GM18526 (cell line): Measurements from ENCODE around the gene CPNE1.

ENCODE experiments used
- POLR2A ChIP-seq: IDR thresholded peaks from 3 replicates; pipeline ENCODE4 v1.6.1; 2011; ENCODE audit not compliant: insufficient read length; ENCODE audit errors: extremely low read depth

CPNE1 gene

DNA sequence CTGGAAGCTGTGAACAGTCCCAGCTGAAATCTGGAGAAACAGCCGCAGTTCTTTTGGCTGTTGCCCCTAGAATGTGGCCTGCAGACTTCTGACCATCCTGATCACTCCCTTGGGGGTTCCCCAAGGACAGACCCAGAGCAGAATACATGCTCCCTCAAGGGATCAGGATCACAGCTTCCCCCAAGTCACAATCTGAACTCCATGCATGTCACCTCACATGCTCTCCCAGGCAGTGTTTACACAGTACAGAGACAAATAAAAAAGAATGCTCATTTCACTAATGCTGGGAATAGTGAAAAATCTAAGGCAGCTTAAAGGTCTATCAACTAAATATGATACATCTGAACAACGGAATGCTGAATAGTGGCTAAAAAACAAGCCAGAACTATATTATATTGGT lies 28.6 kb downstream of the CPNE1 start:
- TF ChIP-seq POLR2A = no peak

DNA sequence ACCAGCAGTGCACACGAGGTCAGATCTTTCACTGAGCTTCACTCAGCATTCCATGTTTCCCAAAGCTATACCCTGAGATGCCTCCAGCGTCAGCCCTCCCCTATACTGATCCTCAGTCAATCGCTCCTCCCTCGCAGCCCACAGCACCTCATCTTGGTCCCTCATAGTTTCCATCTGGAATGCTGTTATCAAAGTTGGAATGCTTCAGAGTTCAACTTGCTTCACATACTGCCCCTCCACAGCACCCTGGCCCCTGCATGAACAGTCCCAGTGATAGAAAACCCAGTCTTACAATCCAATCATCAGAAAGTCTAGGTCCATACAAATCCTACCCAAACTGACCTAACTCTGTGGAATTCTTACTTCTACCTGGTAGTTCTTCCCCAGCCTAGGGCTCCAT lies 29.0 kb downstream of the CPNE1 start:
- no peak for TF ChIP-seq POLR2A

DNA sequence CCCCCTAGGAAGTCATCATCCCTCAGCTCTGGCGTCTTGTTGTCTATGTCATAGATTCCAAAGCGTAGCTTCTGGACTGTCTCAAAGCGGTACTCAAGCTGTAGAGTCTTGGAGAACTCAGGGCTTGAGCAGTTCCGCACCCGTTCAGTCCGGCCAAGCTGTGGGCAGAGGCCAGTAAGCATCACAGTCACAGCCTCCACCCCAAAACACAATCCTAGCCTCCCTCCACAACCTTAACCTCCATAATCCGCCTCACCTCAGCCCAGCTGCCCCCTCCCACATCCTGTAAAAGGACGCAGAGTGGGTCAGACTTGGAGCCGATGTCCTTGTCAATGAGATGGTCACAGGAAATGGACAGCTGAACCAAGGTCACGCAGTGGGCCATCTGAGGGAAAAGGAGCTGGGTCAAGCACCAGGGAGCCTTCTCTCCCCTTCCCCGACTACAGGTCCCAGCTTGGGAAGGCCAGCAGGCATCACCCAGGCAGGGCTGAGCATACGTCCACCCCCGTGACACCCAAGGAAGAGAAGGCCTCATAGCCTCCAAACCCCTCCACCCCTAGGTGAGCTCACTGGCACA lies 32.1 kb downstream of the CPNE1 start:
- TF ChIP-seq POLR2A = no peak

DNA sequence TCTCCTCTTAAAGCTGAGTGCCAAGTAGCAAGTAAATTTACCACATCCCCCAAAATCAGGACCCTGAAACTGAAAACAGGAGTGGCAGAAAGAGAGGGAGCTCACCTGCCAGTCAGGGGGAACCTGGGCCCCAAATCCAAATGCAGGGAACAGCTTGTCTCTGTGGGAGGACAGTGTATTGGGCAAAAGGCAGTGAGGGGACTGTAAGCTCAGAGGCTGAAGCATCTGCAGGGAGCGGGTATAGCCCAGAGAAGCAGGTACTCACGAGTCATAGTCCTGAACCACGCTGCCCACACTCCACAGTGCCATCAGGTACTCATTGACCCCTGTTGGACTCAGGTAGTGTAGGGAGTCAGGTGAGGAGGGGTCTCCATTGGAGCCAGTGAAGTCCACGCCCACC lies 34.1 kb downstream of the CPNE1 start:
- TF ChIP-seq POLR2A = no peak

DNA sequence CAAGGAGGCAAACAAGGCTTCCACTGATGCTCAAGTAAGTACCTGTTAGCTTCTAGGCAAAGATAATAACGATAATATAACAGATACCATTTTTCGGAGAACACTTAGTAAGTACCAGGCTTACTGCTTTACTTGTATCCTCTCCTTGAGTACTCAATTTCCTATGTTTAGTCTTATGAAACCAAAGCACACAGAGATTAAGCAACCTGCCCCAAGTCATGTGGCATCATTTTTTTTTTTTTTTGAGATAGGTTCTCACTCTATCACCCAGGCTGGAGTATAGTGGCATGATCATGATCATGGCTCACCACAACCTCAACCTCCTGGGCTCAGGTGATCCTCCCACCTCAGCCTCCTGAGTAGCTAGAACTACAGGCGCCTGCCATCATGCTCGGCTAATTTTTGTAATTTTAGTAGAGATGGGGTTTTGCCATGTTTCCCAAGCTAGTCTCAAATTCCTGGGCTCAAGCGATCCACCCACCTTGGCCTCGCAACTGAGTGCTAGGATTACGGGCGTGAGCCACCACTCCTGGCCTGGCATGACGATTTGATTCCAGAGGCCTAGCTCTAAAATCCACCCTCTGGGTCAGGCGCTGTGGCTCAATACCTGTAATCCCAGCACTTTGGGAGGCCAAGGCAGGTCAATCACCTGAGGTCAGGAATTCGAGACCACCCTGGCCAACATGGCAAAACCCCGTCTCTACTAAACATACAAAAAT lies 35.1 kb downstream of the CPNE1 start:
- no peak for TF ChIP-seq POLR2A

DNA sequence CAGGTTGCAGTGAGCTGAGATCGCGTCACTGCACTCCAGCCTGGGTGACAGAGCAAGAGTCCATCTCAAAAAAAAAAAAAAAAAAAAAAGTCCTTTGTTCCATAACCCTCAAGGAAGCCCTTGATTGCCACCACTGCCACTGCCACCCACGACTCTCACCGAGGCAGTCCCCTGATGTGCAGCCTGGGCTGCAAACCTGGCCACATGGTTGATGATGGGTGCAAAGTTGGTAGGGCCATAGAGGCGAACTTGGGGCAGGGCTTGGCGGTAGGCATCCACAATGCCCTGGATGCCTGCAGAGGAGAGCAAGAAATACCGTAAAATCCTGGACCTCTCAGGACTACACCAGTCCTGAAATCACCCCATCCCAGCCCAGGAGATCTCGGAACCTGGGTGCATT lies 37.6 kb downstream of the CPNE1 start:
- TF ChIP-seq POLR2A = no peak

DNA sequence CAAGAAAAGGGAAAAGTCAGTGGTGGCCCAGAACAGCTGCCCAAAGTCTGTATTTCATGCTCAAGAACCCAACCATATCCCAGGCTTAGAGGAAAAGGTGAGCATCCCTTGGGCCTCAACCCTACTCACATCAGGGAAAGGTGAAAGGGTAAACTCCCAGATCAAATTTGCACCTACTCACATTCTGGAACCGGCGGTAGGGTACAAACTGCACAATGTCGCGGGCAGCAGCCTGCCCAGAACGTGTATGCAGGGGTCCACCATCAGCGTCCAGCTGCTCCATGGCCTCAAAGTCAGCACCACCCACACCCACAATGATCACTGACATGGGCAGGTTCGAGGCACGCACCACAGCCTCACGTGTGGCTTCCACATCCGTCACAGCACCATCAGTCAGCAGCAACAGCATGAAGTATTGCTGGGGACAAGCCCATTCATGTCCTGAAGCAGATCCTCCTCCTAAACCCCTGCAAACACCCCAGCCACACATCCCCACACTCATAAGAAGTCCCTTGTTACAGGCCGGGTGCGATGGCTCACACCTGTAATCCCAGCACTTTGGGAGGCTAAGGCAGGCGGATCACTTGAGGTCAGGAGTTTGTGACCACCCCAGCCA lies 38.2 kb downstream of the CPNE1 start:
- no peak for TF ChIP-seq POLR2A

DNA sequence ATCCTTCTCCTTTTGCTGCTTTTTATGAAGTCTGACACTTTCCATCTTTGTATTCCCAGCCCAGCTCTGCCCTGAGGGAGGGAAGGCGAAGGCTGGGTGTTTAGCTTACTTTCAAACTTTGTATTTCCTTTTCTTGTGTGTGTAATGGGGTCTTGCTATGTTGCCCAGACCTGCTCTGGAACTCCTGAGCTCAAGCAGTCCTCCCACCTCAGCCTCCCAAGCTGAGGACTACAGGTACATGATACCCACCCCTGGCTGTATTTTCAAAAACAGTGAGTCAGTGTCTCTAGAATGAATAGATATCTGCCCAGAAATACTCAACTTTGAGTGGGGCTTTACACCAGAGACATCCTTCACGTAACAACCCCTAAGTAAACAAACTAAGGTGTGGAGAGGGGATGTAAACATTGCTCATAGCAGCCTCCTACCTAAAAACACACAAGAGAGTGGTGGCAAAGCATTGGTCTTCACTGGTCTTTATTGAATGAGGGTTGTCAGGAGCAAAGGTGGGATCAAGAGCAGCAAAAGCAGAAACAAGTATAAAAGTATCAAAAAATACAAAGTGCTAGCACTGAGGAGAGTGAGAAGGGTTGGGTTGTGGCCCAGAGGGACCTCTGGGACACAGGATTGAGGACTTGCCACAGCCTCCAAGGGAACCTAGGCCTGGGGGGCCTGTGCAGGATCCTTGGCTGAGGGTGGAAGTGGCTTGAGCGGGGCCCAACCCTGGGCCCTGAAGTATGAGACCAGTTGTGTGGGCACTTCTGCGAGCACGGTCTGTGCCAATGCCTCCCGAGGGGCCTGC lies 38.9 kb downstream of the CPNE1 start:
- no peak for TF ChIP-seq POLR2A

DNA sequence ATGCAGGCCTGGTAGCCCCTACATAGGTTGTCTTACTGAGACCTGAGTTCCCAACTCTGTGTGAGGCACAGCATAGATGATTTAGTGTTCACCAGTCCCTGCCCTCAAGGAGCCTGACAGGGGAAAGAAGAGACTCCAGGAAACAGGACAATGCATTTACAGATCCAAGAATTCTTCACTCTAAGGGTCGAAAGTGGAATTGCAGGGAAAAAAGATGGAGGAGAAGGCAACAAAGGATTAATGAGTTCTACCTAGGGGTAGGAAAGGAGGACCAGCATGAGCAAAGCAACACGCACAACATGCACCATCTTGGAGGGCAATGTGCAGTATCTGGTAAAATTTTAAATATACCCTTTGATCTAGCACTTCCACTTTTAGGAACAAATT lies 43.1 kb downstream of the CPNE1 start:
- TF ChIP-seq POLR2A = no peak

DNA sequence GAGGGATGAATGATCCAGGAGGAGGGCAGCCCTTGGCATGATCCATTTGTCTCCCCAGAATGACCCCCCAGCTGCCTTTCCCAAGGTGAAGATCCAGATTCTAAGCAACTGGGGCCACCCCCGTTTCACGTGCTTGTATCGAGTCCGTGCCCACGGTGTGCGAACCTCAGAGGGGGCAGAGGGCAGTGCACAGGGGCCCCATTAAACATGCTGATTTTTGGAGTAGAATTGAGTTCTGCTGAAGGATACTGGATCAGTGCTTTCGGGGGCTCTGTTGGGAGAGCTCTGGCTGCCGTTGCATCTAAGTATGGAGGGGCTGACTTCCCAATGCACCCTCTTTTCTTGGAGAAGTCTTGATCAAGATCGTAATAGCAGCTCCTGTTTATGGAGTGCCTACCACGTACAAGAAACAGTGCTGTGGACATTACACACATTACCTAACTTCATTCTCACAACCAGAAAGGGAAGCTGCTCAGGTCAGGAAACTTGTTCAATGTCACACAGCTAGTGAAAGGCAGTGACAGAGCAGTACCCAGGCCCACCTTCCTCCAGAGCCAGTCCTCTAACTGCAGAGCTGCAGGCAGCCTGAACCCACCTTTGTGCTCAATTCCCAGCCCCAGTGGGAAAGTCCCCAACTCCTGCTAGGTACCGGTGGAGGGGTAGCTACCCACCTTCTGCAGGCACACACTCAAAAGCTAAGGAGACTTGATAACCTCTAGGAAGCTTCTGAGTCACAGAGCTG lies 43.7 kb downstream of the CPNE1 start:
- no peak for TF ChIP-seq POLR2A

DNA sequence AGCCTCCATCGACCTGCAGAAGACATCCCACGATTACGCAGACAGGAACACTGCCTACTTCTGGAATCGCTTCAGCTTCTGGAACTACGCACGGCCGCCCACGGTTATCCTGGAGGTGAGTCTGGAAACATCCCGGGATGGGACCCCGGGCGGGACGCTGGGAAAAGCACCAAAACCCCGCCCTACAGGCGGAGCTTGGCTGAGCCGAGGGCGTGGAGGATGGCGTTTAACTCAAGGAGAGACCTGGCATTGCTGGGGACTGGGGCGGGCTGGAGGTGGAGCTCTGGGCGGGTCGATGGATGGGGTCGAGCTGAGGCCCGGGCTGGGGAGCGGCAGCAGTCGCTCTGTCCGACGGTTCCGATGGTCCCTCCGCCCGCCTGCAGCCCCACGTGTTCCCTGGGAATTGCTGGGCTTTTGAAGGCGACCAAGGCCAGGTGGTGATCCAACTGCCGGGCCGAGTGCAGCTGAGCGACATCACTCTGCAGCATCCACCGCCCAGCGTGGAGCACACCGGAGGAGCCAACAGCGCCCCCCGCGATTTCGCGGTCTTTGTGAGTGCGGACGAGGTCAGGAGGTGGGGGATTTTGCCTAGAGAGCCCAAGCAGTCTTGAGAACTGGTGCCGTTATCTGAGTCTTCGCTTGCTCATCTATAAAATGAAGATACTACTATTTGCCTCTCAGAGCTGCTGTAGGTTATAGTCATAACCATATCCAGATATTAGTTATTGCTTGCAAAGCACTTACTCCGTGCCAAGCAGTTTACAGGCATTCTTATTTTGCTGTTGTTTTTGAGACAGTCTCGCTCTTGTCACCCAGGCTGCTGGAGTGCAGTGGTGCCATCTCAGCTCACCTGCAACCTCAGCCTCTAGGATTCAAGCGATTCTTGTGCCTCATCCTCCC lies 45.3 kb downstream of the CPNE1 start:
- no peak for TF ChIP-seq POLR2A

DNA sequence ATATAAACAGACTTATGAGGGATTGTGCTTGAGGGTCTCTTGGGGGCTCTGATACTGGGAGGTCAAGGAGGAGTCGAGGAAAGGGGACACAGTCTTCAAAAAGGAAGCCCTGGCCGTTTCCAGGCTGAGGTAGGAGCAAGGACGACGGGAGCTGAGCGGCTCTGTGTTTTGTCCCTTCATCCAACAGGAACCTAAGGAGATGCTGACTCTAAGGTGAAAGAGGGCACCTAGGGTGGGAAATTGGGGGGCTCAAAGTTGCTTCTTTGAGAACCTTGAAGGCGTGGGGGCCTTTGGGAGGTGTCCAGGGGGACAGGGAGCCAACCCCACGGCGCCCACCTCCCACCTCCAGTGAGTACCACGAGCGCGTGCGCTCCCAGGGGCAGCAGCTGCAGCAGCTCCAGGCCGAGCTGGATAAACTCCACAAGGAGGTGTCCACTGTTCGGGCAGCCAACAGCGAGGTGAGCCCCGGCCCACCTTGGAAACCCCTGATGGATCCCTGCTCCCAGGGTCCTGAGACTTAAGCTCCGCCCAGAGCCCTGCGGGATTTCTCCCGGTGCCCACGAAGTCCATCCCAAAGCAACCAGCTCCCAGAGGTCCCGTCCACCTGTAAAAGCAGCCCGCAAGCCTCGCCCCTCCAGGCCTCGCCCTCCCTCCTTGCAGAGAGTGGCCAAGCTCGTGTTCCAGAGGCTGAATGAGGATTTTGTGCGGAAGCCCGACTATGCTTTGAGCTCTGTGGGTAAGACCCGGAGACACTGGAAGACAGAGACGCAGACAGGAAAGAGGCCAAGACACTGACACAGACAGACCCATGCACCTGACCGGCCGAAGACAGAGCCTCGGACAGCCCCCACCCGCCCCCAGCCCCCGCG lies 46.2 kb downstream of the CPNE1 start:
- no peak for TF ChIP-seq POLR2A

DNA sequence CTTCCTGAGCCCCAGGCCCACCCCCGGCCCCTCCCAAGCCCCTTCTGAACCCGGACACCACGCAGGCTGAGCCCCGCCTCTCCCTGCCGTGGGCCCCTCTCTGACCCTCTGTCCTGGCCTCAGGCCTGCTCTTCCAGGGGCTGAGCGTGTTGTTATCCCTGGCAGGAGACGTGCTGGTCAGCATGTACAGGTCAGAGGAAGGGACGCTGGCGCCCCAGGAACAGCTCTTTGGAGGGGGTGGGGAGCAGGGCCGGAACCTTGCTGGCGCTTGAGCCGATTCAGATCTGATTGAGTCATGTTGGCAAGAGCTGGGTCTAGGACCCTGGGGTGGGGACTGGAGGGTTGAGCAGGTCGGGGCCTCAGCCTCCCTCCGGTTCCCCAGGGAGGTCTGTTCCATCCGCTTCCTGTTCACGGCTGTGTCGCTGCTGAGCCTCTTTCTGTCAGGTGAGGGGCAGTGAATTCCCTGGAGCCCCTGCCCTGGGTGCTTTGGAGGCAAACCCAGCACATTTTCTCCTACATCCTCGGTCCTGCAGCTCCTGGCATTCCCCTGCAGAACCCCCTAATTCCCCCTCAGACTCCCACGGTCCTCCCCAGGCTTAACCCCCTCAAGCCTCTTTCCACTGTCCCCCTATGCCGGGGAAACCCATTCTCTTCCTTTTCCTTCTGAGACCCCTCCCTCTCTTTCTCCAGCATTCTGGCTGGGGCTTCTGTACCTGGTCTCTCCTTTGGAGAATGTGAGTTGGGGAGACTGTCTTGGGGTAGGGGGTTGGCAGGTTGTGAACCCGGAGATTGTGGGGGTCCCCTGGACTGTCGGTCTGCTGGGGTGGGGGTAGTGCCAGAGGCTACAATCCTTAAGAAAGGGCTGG lies 47.1 kb downstream of the CPNE1 start:
- peak; percentile 42 for TF ChIP-seq POLR2A
